Loucy (cell line): ENCODE data around the gene BIRC3.

Source experiments
- CTCF ChIP-seq: fragments of 200-600 bp; sonication (generic); conservative IDR thresholded peaks from 2 replicates; pipeline ENCODE4 v1.5.1; 2014; ENCODE audit warnings: mild to moderate bottlenecking, antibody characterized with exemption, low read length
- EZH2phosphoT487 ChIP-seq: fragments of 200-600 bp; IDR thresholded peaks from 2 replicates; pipeline ENCODE4 v1.6.1; 2018; ENCODE audit warnings: antibody characterized with exemption, mild to moderate bottlenecking, moderate library complexity, borderline replicate concordance

GRCh38 chr11:102325088-102325487 is 7.8 kb downstream of the BIRC3 start:
- TF ChIP-seq CTCF (peak; percentile 48), EZH2phosphoT487 (no peak)
